Fibroblast of lung (primary cell): ENCODE data around the gene HCFC1R1.
A peak's percentile ranks its signal among the peaks of the same experiment; 100 is the strongest.

Source experiments
- CTCF ChIP-seq, 2 donors: IDR thresholded peaks in 1 of 2; conservative IDR thresholded peaks in 1 of 2; 1 replicate in 1 of 2; 2 replicates in 1 of 2; pipeline ENCODE4 v1.5.1; 2011 to 2012; ENCODE audit warnings: low read length in 2 of 2, control low read depth in 1 of 2, inconsistent platforms in 1 of 2, low read depth in 1 of 2, mild to moderate bottlenecking in 1 of 2
- EZH2 ChIP-seq: IDR thresholded peaks from 2 replicates; pipeline ENCODE4 v1.5.1; 2012; ENCODE audit warnings: low read length, control low read depth, mild to moderate bottlenecking; ENCODE audit errors: missing control alignments

GRCh38 chr16:3059041-3059722 is 35.4 kb upstream of the HCFC1R1 start:
- TF ChIP-seq CTCF (conservative IDR thresholded peaks at IDR 0.05 in 1 of 2, IDR thresholded peaks at IDR 0.05 in 1 of 2; ENCODE audit: low read depth in 1 of 2, low read length in 2 of 2) (peak; percentile 29 to 69), EZH2 (no peak)
